GM23248 (cell line): ENCODE results near the gene MEI4.

Experiments used
- EZH2 ChIP-seq: fragments of 200-600 bp; sonication (generic); IDR thresholded peaks from 2 replicates; pipeline ENCODE4 v1.6.1; 2018; ENCODE audit warnings: antibody characterized with exemption, mild to moderate bottlenecking; ENCODE audit not compliant: insufficient read depth, poor library complexity, severe bottlenecking
- EZH2phosphoT487 ChIP-seq: fragments of 200-600 bp; sonication (generic); IDR thresholded peaks from 2 replicates; pipeline ENCODE4 v1.6.1; 2018; ENCODE audit warnings: antibody characterized with exemption, moderate library complexity, mild to moderate bottlenecking, low read depth; ENCODE audit not compliant: insufficient read depth

GRCh38 chr6:77926198-77926751, 273.4 kb downstream of the MEI4 start:
- TF ChIP-seq EZH2phosphoT487 (no peak), EZH2 (no peak)
